Panc1 (cell line): ENCODE results near the gene PHLPP1.

Source experiments
- CTCF ChIP-seq: fragments of 450-650 bp; IDR thresholded peaks from 2 replicates; pipeline ENCODE4 v1.5.1; 2017; ENCODE audit warnings: mild to moderate bottlenecking
- POLR2AphosphoS5 ChIP-seq: IDR thresholded peaks from 2 replicates; pipeline ENCODE4 v1.6.1; 2012; ENCODE audit warnings: mild to moderate bottlenecking, low read depth, low read length, moderate library complexity
- REST ChIP-seq, 2 experiments: IDR thresholded peaks; 2 replicates each; pipeline ENCODE4 v1.6.1; 2011 to 2012; ENCODE audit warnings: low read depth in 2 of 2, control low read depth in 1 of 2, low read length in 1 of 2, mild to moderate bottlenecking in 1 of 2, moderate library complexity in 1 of 2; ENCODE audit not compliant: insufficient read depth in 1 of 2

GRCh38 chr18:62877411-62878221, 162.3 kb downstream of the PHLPP1 start:
- TF ChIP-seq REST (IDR thresholded peaks at IDR 0.05; ENCODE audit: insufficient read depth in 1 of 2, low read depth in 2 of 2, low read length in 1 of 2) = no peak
- no peak for TF ChIP-seq CTCF
- TF ChIP-seq POLR2AphosphoS5 = no peak
